GM23338 (cell line): ENCODE results near the gene CHST14. TPM values are rescaled to one million over a fixed set of nuclear protein-coding genes. Genes with fewer than 3 reads are reported as not detected.

Experiments used
- ATAC-seq: fragments of 200-7000 bp; cut with Tn5 transposase; 3 replicates; pipeline ENCODE4 v1.9.1; 2020
- DNase-seq: peaks from one replicate; pipeline ENCODE4 v3.0.0-alpha.2; 2015; ENCODE audit warnings: low spot score
- H2AFZ ChIP-seq: fragments of 200-600 bp; sonication (generic); 2 replicates; pipeline ENCODE4 v1.8.0; 2016; ENCODE audit warnings: antibody characterized with exemption, mild to moderate bottlenecking, moderate library complexity
- H3F3A ChIP-seq: fragments of 200-600 bp; sonication (generic); replicated peaks from 2 replicates; pipeline ENCODE4 v1.8.0; 2017; ENCODE audit warnings: antibody characterized with exemption, mixed run types, low read depth
- H3K27ac ChIP-seq: fragments of 200-600 bp; sonication (generic); 2 replicates; pipeline ENCODE4 v1.6.1; 2016; ENCODE audit warnings: low read depth
- H3K27me3 ChIP-seq: fragments of 200-600 bp; sonication (generic); 2 replicates; pipeline ENCODE4 v1.8.0; 2016; ENCODE audit warnings: mild to moderate bottlenecking, mixed run types, moderate library complexity; ENCODE audit not compliant: insufficient read depth
- H3K36me3 ChIP-seq: fragments of 200-600 bp; sonication (generic); 2 replicates; pipeline ENCODE4 v1.8.0; 2016; ENCODE audit warnings: mild to moderate bottlenecking; ENCODE audit not compliant: insufficient read depth
- H3K4me1 ChIP-seq: fragments of 200-600 bp; sonication (generic); 2 replicates; pipeline ENCODE4 v1.8.0; 2016; ENCODE audit warnings: mild to moderate bottlenecking, moderate library complexity; ENCODE audit not compliant: insufficient read depth
- H3K4me2 ChIP-seq: fragments of 200-600 bp; sonication (generic); 2 replicates; pipeline ENCODE4 v1.7.1; 2017; ENCODE audit warnings: mixed run types
- H3K4me3 ChIP-seq: fragments of 200-600 bp; sonication (generic); 2 replicates; pipeline ENCODE4 v1.6.1; 2016; ENCODE audit warnings: mixed run types
- H3K79me2 ChIP-seq: fragments of 200-600 bp; sonication (generic); replicated peaks from 2 replicates; pipeline ENCODE4 v1.8.0; 2017; ENCODE audit warnings: mild to moderate bottlenecking; ENCODE audit not compliant: insufficient read depth
- H3K9me2 ChIP-seq: fragments of 200-600 bp; sonication (generic); 2 replicates; pipeline ENCODE4 v1.8.0; 2017; ENCODE audit not compliant: insufficient read depth
- H4K20me1 ChIP-seq: fragments of 200-600 bp; sonication (generic); replicated peaks from 2 replicates; pipeline ENCODE4 v1.8.0; 2017; ENCODE audit warnings: mild to moderate bottlenecking; ENCODE audit not compliant: insufficient read depth
- H3K27ac Mint-ChIP-seq: 2 replicates; pipeline ENCODE4 v1.8.0; 2020; ENCODE audit warnings: inconsistent platforms, mild to moderate bottlenecking, moderate library complexity, mixed read lengths
- H3K27me3 Mint-ChIP-seq: 3 replicates; pipeline ENCODE4 v1.8.0; 2022; ENCODE audit warnings: low read depth, mild to moderate bottlenecking, moderate library complexity, mixed read lengths, inconsistent platforms; ENCODE audit not compliant: insufficient read depth, poor library complexity
- H3K36me3 Mint-ChIP-seq: 3 replicates; pipeline ENCODE4 v1.8.0; 2021; ENCODE audit warnings: low read depth, mild to moderate bottlenecking, inconsistent platforms, moderate library complexity, mixed read lengths
- H3K4me1 Mint-ChIP-seq: 3 replicates; pipeline ENCODE4 v1.8.0; 2020; ENCODE audit warnings: mild to moderate bottlenecking, inconsistent platforms, mixed read lengths
- H3K4me3 Mint-ChIP-seq: 3 replicates; pipeline ENCODE4 v1.8.0; 2021; ENCODE audit warnings: moderate library complexity, mild to moderate bottlenecking, inconsistent platforms, mixed read lengths
- H3K9me3 Mint-ChIP-seq: 3 replicates; pipeline ENCODE4 v1.8.0; 2020; ENCODE audit warnings: moderate library complexity, mild to moderate bottlenecking, inconsistent platforms, mixed read lengths
- EZH2 ChIP-seq: fragments of 200-600 bp; sonication (generic); IDR thresholded peaks from one replicate; pipeline ENCODE4 v1.8.0; 2017; ENCODE audit warnings: antibody characterized with exemption, mild to moderate bottlenecking, low read depth; ENCODE audit not compliant: unreplicated experiment
- EZH2phosphoT487 ChIP-seq: fragments of 200-600 bp; sonication (generic); IDR thresholded peaks from one replicate; pipeline ENCODE4 v1.8.1; 2018; ENCODE audit warnings: antibody characterized with exemption; ENCODE audit not compliant: unreplicated experiment
- JUNB ChIP-seq: IDR thresholded peaks from one replicate; pipeline ENCODE4 v1.6.1; 2016; ENCODE audit warnings: antibody characterized with exemption; ENCODE audit not compliant: unreplicated experiment
- NANOG ChIP-seq: IDR thresholded peaks from 2 replicates; pipeline ENCODE4 v1.6.1; 2016; ENCODE audit warnings: antibody characterized with exemption, borderline replicate concordance
- REST ChIP-seq: IDR thresholded peaks from one replicate; pipeline ENCODE4 v1.6.1; 2018; ENCODE audit warnings: antibody characterized with exemption; ENCODE audit not compliant: unreplicated experiment
- ZNF114 ChIP-seq: fragments of 250-450 bp; sonication (Bioruptor Pico); IDR thresholded peaks from 2 replicates; pipeline ENCODE4 v1.5.0; 2020; ENCODE audit warnings: mild to moderate bottlenecking, moderate library complexity
- ZNF331 ChIP-seq: fragments of 250-450 bp; sonication (Bioruptor Pico); IDR thresholded peaks from 2 replicates; pipeline ENCODE4 v1.5.0; 2020; ENCODE audit warnings: low read depth, mild to moderate bottlenecking, moderate library complexity
- polyA plus RNA-seq: library from polyadenylated mRNA; unstranded; fragments of >200 nt; fragmentation: Nextera tagmentation; extraction: Ambion mirVana; gene quantifications from 2 replicates; pipeline ENCODE4 v1.2.1, GENCODE V29; 2016
- total RNA-seq: library from RNA; depleted of rRNA; stranded (reverse); fragments of >200 nt; shearing (Covaris generic); gene quantifications from 2 replicates; pipeline ENCODE4 v1.2.3, GENCODE V29; 2014

The CHST14 gene
- total and polyA plus RNA-seq, 2 experiments from 2014 or later: 8.4 to 15.6 TPM

- TF ChIP-seq ZNF331 (CRISPR knock-in tag): no peak
- TF ChIP-seq NANOG: no peak
- Histone ChIP-seq H3K79me2 (no peaks in the 10 kb centered on the region), H4K20me1 (no peaks in the 10 kb centered on the region), H3K27me3 (no peaks in the 10 kb centered on the region), H3K4me3 (no peak overlapping the region), H3K4me2 (peak overlapping the region; percentile 1; the same call in 1 of the 2 replicates), H2AFZ (peak overlapping the region; percentile 78; the same call in 1 of the 2 replicates), H3F3A (no peaks in the 10 kb centered on the region), H3K36me3 (no peaks in the 10 kb centered on the region), H3K9me2 (no peaks in the 10 kb centered on the region), H3K4me1 (peaks cover 10% of the 10 kb centered on the region; the same call in 1 of the 2 replicates), H3K27ac (0 out of 2 replicates have a peak overlapping the region, but pooled peaks have one; percentile 3)
- no peaks in the 10 kb centered on the region for H3K9me3 Mint-ChIP-seq
- H3K27me3 Mint-ChIP-seq: peaks cover 16% of the 10 kb centered on the region
- DNase-seq (no peak), ATAC-seq (peak; percentile 73)
- peaks cover 29% of the 10 kb centered on the region for H3K4me1 Mint-ChIP-seq
- no peaks in the 10 kb centered on the region for H3K36me3 Mint-ChIP-seq
- H3K27ac Mint-ChIP-seq: no peak overlapping the region
- peak overlapping the region; percentile 4; the same call in 1 of the 3 replicates for H3K4me3 Mint-ChIP-seq
These were observed 7.0 kb downstream of the CHST14 start for GRCh38 chr15:40477642-40478327.

DNA sequence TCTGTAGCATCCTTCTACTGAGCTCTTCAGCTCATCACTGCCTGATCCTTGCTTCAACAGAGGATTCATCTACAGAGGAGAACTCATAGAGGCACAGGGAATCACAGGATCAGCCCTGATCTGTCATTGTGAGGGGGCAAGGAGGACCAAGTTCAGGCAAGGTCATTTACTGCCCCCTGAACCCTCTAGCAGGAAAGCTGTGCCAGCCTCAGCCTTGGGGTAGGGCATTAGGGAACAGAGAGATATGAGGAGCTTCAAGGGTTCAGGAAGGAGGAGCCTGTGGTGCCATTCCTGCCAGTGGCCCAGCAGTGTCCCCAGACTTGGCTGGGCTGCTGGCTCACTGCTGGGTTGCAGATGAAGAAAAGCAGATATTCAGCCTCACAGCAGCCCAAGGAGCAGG, 8.2 kb downstream of the CHST14 start:
- H2AFZ ChIP-seq: no peak overlapping the region
- no peaks in the 10 kb centered on the region for H3K79me2 ChIP-seq
- H3K36me3 ChIP-seq: no peaks in the 10 kb centered on the region
- H3K4me1 ChIP-seq: peaks cover 10% of the 10 kb centered on the region; the same call in 1 of the 2 replicates
- H4K20me1 ChIP-seq: no peaks in the 10 kb centered on the region
- Mint-ChIP-seq H3K4me3 (no peak overlapping the region), H3K27ac (no peak overlapping the region), H3K4me1 (peaks cover 27% of the 10 kb centered on the region), H3K9me3 (no peaks in the 10 kb centered on the region), H3K27me3 (peaks cover 15% of the 10 kb centered on the region), H3K36me3 (no peaks in the 10 kb centered on the region)
- H3K4me2 ChIP-seq: no peak overlapping the region
- ATAC-seq (no peak), DNase-seq (no peak)
- H3K4me3 ChIP-seq: no peak overlapping the region
- no peak overlapping the region for H3K27ac ChIP-seq
- no peaks in the 10 kb centered on the region for H3K27me3 ChIP-seq
- no peaks in the 10 kb centered on the region for H3F3A ChIP-seq
- TF ChIP-seq EZH2phosphoT487 (no peak), ZNF114 (CRISPR knock-in tag) (no peak), EZH2 (no peak), NANOG (no peak), ZNF331 (CRISPR knock-in tag) (no peak), JUNB (no peak), REST (no peak)
- no peaks in the 10 kb centered on the region for H3K9me2 ChIP-seq
